ENCODE measurements around the gene HES7.

GRCh38 chr17:8123695-8124349 lies at the start of gene HES7:
- TF ChIP-seq CTCF (IDR thresholded peaks at IDR 0.05) (no peak), POLR2A (IDR thresholded peaks at IDR 0.05) (no peak), EP300 (IDR thresholded peaks at IDR 0.05) (no peak)
